ENCODE results near the gene NUAK2.
A peak's percentile ranks its signal among the peaks of the same experiment; 100 is the strongest.
"Not testable (repeated sequence)": the region's sequence is repeated elsewhere in the genome, so short reads cannot be mapped to it uniquely, and the experiment has no call there.

NUAK2 gene

DNA sequence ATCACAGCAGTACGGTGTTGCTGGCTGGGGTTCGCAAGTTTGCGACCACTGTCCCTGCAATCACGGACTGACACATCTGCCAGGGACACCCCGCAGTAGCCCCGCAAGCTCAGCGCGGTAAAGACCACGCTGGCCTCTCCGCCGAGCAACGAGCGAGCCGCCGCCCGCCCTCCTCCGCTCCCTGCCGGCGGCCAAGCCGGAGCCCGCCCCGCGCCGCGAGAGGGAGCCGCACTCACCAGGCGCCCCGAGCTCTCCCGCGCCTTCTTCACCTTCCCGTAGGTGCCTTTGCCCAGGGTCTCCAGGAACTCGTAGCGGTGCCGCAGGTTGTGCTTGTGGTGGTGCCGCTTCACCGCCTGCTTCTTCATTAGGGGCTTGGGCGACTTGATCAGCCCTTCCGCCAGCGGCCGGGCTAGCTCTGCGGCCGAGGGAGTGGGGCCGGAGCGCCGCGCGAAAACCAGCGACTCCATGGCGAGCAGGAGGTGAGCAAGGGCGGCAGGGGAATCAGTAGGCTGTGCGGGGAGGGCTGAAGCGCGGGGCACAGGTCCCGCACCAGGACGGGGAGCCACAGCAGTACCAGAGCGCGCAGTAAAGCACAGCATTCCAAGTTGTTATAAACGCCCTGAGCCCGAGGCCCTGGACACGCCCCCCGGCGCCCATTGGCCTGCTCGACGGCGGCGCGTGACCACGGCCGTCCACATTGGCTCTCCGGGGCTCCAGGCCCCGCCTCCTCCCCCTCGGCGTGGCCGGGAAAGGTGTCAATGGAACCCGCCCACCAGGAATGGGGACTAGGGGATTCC lies at the start of gene NUAK2:
NUAK2 (minus strand) TSS at position 584 of the 797 bp plus-strand sequence; CDS start at position 467, 117 bp downstream.
- peak; percentile 86 for DNase-seq

DNA sequence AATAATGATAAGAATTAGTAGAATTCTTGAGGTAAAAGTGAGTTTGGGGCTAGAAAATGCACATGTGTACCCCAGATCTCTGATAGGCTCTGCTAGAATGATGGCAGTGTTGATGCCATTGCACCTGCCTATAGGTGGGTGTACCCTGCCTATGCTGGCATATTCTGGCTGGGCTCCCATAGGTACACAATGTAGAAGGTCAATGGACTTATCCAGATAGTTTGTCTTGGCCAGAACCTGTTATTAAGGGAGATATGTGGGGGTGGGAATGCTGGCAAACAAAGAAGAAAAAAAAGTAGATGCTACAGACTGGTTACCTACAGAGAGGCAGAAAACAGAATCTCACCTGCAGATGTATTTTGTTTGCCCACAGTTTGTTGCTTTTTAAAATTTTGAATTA lies 49.2 kb upstream of the NUAK2 start:
- no peak for DNase-seq

DNA sequence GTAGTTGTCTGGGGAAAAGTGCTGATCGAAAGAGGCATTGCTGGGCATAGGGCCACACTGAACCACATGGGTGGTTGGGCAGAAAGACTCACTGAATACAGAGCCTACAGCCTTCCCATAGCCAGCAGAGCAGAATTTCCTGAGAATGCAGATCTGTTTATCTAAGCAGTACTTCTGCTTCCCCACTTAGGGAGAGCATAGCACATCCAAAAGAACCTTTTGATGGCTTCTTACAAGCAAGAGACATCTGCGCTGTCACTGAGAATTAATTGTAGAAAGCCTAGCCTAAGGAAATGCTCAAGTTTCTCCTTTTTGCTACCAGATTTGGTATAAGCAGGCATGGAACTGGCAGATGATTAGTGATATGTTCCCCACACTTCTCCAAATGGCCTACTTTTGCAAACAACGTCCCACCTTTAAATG lies 48.2 kb upstream of the NUAK2 start:
- no peak for DNase-seq

DNA sequence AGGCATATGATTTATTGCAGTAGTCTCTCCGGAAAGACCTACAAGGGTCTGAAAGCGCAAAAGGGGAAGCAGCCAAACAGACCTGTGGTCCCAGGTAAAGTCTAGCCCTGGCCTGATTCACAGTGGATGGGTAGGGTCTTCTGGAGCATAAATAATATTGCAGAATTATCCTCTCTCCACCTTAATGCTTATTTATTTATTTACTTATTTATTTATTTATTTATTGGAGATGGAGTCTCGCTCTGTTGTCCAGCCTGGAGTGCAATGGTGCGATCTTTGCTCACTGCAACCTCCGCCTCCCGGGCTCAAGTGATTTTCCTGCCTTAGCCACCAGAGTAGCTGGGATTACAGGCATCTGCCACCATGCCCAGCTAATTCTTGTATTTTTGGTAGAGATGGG lies 46.9 kb upstream of the NUAK2 start:
- DNase-seq, result no peak

DNA sequence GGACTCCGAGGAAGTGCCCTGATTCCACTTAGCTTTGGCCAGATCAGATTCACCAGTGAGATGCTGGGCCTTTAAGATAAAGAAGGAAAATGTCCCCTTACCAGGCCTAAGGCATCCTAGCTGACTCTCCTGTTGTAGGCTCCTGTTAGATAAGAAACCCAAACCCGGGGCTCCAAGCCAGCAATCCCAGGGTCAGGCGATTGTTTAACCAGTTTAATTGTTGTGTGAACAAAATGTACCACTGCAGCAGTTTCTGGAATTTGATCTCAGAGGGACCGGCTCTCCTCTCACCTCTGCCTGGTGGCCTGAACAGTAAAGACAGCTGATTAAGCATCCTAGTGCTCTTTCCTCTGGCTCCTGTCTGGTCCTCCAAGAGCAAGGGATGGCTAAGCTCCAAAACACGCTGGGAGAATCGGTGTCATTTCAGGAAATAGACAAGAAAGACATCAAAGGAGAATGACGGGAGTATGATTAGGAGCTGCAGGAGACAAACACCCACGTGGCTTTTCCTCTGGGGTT lies 44.5 kb upstream of the NUAK2 start:
- DNase-seq, result no peak

DNA sequence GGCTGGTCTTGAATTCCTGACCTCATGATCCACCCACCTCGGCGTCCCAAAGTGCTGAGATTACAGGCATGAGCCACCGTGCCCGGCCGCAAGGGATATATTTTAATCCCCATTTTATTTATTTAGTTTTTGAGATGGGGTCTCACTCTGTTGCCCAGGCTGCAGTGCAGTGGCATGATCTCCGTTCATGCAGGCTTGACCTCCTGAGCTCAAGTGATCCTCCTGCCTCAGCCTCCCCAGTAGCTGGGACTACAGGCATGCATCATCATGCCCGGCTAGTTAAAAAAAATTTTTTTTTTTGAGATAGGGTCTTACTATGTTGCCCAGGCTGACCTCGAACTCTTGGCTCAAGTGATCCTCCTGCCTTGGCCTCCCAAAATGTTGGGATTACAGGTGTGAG lies 43.5 kb upstream of the NUAK2 start:
- DNase-seq, result not testable (repeated sequence)

DNA sequence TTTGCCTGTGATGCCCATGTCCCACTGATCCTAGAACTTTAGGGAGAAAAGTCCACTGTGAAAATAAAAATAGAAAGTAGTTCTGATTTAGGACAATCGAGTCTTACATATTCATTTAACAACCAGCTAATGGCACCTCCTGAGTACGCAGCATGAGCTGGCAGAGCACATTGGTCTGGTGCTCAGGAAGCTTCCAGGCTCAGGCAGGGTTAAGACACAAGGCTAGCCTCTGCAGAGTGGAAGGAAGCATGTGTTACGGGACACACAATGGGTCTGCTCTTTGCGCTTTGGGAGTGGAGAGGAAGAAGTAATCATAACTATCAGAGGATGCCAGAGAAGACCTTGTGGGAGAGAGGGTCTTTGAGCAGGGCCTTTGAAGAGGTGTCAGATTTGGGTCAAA lies 39.3 kb upstream of the NUAK2 start:
- DNase-seq, result no peak

DNA sequence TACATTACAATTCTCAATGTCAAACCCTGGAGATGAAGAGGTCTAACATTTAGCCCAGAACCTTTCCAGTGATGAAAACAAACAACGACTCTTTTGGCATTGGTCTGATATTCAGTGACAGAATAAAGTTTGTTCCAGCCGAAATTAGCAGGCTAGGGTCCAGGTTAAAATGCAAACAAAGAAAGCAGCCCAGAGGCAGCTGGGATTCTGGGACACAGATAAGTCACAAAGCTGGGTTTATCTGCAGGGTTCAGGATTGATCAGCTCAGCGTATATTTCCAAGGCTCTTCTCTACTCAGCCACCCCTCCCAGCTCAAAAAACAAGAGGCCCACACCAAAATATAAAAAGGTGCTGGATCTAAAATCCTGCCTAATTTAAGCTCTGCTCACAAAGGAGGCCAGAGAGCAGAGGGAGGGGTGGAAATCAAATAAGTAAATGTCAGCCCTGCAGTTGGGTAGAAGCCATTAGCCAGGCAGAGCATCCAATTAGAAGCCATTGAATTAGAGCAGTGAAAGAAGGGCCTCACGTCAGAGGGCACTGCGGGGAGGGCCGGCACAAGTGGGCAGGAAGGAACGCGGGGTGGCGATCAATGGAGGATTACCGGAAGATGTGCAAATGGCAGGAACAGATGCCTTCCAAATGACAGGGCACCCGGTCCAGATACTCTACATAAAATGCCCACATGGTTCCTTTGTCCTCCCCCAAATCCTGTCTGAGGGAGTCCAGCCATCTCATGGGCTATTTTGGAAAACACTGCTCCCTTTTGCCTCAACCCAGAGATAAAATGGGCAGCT lies 38.4 kb upstream of the NUAK2 start:
- no peak for DNase-seq

DNA sequence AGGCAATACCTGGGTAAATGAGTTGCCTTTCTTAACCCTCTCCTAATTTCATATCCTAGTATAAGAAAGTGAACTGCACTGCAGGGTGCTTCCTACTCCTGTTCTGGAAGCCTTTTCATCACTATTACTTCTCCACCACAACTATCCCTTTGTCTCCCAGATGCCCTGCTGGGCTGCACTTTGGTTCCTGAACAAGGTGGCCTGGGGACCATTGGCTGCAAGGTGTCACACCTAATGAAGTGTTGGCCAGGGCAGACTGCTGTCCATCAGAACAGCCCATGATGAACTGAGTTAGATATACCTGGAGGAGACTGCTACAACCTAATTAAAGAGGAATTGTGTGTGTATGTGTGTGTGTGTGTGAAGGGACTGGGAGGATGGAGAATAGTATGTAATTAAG lies 37.0 kb upstream of the NUAK2 start:
- no peak for DNase-seq

DNA sequence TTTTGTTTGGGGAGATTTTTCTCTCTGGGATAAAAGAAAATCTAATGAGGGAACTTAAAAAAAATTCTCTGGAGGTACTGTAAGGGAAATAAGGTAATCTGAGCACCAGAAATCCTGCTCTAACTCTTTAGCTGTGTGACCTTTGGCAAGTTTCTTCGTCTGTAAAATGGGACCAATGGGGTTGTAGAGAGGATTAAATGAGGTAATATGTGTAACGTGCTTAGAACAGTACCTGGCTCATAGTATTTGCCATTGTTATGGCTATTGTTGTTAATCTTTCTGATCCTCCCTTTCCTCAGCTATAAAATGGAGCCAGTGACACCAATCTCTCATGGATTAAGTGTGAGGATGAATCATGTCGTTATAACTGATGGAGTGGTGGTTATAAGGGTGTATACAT lies 36.0 kb upstream of the NUAK2 start:
- DNase-seq, result no peak

DNA sequence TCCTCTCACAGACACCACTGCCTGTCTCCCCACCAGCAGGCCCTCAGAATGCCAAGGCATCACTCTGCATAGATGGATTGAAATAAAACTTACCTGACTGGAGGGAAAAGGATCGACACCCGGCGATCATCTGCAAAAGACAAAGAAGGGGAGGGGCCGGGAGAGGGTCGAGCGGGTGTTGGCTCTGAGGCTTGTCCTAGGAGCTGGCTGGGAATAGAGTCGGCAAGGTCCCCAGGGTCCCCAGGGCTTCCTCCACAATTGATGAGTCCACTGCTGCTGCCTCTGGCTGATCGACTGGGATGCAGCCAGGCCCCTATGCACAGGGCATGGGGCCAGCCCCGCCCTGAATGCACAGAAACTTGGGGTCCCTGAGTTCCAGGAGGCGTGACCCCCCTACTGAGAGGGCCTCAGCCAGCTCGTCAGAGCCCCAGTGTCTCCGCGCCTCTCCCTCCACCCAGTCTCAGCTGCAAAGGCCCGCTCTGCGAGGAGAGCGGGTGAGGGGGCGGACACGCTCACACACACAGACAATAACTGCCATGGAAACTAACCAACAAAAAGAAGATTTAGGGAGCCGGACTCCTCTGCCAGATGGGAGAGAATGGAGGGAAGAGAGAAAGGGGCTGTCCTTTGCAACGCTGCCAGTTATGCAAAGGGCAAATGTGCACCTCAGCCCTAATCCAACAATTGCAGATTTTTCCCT lies 35.0 kb upstream of the NUAK2 start, which contains the start of gene KLHDC8A:
KLHDC8A (minus strand) TSS at position 483 of the 700 bp plus-strand sequence. CDS start 13,318 bp downstream, outside the sequence.
- DNase-seq, result no peak

DNA sequence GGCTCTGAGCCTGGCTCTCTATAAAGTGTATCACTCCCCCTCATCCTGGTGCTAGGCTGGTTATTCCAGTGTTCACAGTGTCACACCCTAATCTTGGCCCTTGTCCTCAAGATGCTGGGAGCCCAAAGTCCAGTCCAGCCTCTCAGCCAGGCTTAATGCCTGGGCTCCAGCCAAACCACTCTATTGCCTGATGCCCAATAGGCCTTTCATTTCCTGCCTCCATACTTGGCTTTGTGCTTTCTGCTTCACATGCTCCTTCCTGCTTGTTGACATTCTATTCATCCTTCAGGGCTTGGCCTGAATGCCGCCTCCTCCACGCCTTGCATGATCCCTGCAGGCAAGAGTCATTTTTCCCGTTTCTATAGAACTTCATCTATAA lies 33.5 kb upstream of the NUAK2 start:
- DNase-seq, result no peak

DNA sequence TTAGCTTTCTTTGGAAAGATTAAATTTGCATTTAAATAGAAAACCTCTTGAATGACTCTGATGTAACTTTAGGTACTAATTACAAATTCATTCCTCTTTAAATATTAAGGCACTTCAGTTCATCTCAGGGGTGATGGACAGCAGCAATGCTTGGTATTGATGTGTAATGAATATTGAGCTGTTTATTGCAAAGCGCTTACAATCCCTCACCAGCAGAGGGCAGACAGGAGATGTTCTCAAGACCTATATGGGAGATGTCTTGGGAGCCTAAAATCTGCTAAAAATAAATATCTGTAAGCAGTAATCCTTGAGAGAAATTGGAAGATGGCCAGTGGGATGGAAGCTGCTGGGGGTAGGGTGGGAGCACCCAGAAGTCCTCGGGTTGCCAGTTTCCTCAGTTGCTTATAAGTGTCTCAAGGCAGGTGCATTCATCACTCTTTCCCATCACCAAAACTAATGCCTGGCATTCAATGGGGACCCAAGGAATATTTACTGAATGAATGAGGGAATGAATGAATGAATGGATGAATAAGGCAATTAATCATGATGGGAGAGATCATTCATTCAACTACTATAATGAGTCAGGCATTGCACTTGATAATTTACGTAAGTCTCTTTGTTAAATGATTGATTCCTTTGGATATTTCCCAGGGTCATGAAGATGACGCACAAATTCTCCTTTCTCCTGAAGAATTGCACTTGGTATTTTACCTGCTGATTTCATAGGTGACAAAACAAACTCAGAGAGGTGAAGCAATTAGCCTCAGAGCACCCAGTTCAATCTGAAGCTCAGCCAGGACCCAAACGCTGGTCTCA lies 32.9 kb upstream of the NUAK2 start:
- peak; percentile 54 for DNase-seq

DNA sequence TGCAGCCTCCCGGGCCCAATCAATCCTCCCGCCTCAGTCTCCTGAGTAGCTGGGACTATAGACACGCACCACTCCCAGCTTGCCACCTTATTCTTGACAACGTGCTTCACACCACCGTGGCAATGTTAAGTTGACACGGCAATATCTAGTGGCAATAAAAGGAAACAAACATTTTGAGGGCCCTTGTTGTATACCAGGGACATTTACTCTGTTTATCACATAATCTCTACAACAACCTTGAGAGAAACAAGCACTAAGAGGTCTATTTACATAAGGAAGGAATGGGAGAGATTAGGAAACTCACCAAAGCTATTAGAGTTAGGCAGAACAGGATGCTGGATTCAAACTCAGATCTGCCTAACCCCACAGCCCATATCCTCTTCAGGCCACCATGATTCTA lies 32.1 kb upstream of the NUAK2 start:
- no peak for DNase-seq

DNA sequence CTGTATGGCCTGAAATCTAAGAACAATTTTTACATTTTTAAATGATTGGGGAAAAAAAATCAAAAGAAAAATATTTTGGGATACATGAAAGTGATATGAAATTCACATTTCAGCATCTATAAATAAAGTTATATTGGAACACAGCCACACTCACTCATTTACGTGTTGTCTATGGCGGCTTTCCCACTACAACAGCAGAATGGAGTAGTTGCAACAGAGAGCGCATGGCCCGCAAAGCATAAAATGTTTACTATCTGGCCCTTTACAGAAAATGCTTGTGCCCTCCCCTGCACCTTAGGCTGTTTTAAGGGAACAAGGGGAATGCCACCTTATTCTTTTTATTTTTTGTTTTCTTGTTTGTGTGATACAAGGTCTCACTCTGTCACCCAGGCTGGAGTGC lies 31.6 kb upstream of the NUAK2 start:
- DNase-seq, result no peak

DNA sequence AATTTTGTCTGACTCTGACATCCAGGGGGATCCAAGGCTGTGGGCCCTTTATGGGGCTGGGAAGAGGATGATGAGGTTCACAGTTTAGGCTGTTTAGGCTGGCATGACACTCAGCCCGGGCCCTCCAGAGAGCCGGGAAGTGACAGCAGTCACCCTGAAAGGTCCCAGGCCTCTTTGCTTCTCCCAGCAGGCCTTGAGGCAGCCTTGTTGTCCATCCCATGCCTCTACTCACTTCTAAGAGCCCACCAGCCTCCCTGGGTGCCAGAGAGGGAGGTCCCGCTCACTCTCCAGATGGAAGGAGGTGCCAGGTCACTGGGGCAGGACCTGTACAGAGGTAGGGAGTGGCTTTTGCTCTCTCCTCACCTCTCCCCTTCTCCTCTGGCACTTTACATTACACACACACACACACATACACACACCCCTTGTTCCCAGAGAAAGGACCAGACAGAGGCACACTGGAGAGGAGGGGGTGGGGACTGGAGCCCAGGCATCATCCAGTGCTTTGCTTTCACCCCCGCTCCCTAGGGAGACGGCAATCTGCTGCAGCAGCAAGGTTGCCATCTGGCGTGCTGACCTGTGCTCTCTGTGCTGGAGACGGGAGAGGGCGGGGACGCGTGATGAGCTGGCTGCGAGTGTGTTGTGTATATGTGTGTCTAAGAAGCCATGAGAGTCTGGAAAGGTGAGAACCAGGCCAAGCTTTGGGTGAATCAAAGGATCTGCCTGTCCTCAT lies 30.6 kb upstream of the NUAK2 start:
- no peak for DNase-seq

DNA sequence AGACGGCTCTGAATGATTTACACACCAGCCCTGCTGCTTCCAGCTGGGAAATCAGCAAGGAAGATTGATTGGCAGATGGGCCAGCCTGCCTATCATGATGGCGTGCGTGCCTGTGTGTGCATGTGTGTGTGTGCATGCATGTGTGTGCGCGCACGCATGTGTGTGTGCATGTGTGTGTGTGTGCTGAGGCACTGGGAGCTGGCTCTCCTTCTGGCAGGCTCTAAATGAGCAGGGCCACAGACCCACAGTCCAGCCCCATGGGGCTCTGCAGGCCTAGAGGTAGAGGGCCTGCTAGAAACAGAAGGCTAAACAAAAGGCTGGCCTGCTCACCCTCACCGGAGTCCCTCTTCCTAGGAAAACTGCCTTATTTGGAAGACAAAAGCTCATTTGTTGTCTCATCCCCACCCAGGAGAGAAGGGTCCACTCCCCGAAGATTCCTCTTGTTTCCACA lies 29.2 kb upstream of the NUAK2 start:
- no peak for DNase-seq

DNA sequence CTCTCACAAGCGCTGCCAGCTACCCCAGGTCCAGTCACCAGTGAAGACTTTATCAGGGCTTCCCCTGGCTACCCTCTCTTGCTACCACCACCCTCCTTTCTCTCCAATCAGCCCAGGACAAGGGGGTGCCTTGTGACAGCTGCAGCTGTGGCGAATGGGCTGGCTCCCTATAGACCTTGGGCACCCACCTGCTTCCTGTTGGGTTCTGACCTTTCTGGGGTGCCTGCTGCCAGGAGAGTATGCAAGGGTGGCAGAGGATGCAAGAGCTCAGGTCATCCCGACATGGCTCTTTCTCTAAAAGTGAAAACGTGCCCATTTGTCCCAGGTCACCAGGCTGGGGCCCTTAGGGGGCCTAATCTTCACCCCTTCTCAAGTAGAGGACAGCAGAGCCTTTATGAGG lies 28.6 kb upstream of the NUAK2 start:
- no peak for DNase-seq

DNA sequence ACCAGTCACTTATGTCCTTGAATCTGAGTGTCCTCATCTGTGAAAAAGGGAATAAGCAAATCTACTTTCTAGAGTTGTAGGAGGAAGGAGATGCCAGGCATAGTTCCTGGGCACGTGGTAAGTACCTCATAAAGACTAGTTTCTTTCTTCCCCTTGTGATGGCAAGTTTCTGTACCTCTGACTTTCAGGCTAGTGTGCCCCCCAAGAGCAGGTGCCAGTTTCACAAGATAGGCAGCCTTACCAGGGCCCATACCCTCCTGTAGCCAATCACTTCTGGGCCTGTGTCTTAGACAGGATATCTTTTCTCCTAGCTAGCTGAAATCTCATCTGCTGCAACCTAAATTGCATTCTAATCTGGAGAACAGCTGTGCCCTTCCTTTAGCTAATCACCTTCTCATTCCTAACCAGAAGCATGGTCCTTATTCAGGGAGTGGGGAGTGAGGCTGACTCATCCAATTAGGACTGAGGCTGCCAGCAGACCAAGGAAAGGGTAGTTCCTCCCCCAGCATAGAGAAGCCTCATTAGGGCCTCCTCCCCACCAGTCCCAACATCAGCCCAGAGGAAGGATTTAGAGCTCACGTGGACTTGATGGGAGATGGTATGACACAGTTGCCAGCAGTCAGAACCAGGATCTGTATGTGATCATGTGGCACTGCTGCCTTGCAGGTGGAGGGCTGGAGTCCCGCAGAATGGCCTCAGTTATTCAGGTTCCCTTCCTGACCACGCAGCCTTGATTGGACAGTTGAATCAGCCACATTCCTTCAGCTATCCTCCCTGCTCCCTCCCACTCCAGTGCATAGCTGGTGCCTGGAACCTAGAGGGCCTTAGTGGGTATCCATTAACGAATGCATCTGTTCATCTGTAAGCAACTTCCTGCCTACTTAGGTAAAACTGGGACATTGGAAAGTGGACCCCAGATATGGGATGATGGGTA lies 27.3 kb upstream of the NUAK2 start:
- no peak for DNase-seq

DNA sequence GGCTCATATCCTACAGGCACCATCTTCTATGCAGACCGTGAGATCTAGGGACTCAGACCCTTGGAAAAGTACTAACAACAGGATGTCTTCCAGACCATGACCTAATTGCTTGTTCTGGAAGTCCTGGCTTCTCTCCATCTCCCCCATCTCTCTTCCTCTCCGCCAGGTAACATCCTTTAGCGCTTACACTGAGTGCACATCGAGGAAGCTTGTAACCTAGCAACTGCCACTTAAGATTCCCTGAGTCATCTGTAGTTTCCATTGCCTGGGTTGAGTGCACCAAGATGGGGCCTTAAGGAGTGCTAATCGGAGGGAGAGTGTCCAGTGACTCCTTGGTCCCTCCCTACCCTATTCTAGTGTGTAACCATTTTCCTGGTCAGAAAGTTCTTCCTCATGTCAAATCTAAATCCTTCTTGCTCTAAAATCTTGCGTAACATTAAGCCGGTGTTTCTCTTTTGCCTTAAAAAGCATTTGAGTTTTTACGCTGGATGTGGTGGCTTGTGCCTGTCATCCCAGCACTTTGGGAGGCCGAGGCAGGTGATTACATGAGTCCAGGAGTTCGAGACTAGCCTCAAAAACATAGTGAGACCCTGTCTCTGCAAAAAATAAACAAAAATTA lies 25.5 kb upstream of the NUAK2 start:
- DNase-seq, result no peak

All from activated CD4-positive, CD25-positive, alpha-beta regulatory T cell treated with anti-CD3 and anti-CD28 coated beads, Interleukin-2, amount 50 U/mL, for 72 hours (primary cell).